Body of pancreas (tissue), 4 donors: ENCODE results near the gene KRTAP4-5.

ENCODE experiments used
- CTCF ChIP-seq, 7 experiments: fragments of 450-650 bp in 4 of 7; fragments of 200-600 bp in 3 of 7; sonication (generic) in 3 of 7; IDR thresholded peaks; one replicate each; pipeline ENCODE4 v1.5.1; 2016 to 2019; ENCODE audit warnings: antibody characterized with exemption in 7 of 7
- POLR2A ChIP-seq, 3 donors: fragments of 450-650 bp; IDR thresholded peaks; one replicate each; pipeline ENCODE4 v1.6.1; 2016; ENCODE audit warnings: antibody characterized with exemption in 3 of 3, mild to moderate bottlenecking in 2 of 3

- no peak for TF ChIP-seq CTCF (IDR thresholded peaks at IDR 0.05)
- TF ChIP-seq POLR2A (IDR thresholded peaks at IDR 0.05), result no peak
Observed at GRCh38 chr17:41160648-41161047, 11.0 kb upstream of the KRTAP4-5 start, which contains the start of gene KRTAP4-4.
